HG02970 (cell line): ENCODE data around the gene NACA2.
"Not testable (repeated sequence)": the region's sequence is repeated elsewhere in the genome, so short reads cannot be mapped to it uniquely, and the experiment has no call there.

ENCODE experiments used
- ATAC-seq: cut with Tn5 transposase; IDR thresholded peaks from one replicate; pipeline ENCODE4 v1.9.1; 2021; ENCODE audit warnings: mild to moderate bottlenecking, moderate library complexity, moderate number of reproducible peaks; ENCODE audit not compliant: unreplicated experiment, low FRiP score

NACA2 gene

DNA sequence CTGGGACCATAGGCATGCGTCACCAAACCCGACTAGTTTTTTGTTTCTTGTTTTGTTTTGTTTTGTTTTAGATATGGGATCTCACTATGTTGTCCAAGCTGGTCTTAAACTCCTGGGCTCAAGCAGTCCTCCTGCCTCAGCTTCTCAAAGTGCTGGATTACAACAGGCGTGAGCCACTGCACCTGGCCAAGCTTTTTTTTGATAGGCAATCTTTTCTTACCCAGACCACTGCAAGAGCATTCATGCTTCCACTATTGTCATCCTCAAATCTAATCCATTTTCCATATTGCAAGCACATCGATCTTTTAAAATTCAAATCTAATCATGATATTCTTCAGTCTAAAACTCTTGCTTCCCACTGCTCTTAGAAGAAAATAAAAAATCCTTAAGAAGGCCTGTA is 10.3 kb upstream of the NACA2 start:
- no peak for ATAC-seq

DNA sequence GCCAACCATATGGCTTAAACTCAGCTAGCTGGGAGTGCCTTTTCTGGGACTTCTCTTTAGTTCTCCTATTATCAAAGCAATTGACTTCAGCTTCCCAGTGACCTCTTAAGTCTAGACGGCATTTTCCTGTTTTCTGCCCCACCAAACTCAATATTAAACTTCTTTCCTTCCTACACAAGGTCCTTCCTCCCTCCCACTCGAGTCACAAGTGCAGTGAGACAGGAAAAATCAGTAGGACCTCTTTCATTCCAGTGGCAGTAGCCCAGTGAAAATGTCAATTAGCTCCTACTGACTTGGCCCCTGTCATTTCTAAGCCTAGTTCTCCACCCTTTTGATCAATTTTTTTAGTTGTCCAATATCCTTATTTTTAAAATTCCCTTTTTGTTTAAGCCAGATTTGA is 9.6 kb upstream of the NACA2 start:
- ATAC-seq = no peak

DNA sequence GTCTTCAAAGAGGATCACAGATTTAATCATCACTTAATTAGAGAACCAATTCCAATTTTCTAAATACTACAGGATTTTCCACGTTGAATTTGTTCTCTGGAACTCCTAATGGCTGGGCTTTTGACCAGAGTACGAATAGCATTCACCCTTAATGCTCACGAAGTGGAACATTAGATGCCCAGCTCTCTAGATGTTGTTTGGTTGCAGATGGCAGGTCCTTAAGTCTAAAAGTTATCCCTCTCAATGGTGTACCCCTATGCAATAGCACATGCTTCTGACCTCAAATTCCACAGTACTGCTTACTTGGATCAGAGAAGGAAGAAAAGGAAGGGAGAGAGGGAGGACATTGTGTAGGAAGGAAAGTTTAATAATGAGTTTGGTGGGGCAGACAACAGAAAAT is 8.6 kb upstream of the NACA2 start:
- no peak for ATAC-seq

DNA sequence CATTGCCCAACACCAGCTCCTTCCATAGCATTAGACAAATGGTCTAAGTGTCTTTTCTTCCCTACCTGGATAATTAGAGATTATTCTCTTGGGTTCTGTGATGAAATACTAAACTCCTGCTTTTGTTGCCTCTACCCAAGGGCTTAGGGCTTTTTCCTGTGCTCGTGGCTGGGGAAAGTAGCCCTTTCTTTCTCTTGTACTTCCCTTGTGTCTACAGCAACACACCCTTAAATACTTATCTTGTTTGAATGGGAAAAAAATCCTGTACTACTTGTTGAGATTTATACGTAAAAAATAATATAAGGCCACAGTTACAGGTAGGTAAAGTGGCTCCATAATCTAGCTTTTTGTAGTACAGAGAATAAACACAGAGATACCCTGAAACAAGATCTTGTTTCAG is 7.0 kb upstream of the NACA2 start:
- no peak for ATAC-seq

DNA sequence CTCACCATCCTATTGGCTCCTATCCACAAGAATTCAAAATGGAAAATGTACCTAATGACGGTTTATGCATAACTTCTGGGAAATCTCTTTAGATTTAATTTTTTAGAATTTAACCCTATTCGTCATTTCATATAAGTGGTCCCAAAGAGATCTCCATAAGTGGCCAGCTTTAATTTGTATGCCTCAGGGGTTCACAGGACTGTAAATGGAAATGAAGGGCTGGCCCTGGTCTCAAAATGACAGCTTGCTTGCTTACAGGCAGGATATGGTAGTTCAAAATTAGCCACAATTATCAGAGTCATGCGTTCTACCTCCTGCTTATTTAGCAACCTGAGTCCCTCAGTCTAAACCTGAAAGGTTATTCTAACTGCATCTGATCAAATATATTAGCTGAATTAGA is 6.6 kb upstream of the NACA2 start:
- ATAC-seq = no peak

DNA sequence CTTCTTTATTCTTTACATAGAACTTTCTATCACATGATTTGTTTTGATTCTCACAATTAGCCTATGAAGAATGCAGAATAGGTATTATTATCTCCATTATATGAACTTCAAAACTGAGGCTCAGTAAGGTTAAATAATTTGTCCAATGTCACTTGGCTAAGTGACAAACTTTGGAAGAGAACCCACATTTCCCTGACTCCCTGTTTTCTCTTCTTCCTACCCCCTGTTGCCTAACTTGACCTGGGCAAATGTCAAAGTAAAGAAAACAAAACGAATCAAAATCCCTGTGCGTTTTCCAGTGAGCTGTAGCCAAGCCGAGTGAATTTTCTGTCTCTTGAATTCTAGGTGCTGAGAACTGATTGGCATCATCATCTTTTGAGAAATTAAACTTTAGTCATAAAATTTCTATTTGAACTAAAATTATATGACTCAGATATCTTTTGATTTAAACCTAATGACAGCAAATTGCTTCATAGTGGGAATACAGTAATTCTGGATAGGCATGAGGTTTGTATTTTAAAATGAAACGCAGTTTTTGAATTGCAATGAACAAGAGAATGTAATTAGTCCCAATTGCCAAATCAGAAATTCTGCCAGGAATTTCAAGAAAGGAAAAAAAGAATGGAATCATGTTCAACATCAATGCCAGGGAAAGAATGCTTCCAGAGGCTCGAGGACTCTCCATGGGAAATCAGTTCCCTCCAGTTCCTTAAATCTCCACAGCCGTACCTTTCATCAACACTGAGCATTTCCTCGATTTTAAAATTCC is 4.6 kb upstream of the NACA2 start:
- ATAC-seq = no peak

DNA sequence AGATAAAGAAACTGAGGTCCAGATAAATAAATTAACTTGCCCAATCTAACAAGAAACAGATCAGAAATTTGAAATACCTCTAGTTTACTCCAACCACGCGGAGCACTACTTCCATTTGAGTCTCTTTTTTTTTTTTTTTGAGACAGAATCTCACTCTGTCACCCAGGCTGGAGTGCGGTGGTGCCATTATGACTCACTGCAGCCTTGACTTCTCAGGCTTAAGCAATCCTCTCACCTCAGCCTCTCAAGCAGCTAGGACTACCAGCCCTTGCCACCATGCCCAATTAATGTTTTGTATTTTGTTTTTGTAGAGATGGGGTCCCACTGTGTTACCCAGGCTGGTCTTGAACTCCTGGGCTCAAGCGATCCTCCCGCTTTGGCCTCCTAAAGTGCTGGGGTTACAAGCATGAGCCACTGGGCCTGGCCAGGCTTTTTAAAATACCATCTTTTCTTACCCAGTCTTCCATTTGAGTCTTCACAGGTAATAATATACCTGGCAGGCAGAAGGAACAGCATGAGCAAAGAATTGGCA is 3.3 kb upstream of the NACA2 start:
- ATAC-seq = no peak

DNA sequence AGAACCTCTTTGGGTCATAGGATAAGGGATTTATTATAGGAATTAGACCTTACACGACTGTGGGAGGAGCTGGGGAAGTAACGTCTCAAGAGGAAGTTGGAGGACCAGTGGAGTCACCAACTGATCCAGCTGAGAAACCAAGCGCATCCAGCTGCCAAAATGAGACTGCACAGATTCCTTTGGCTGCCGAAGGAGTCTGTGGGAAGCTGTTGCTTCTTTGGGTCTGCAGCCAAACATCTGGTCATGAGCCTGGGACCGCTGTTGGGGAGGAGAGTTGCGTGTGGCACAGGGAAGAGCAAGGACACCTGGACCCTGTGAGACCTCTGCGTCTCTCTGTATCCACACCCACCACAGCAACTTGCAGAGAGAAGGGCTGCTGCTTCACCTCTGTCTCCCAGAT is 2.4 kb upstream of the NACA2 start:
- ATAC-seq = no peak

DNA sequence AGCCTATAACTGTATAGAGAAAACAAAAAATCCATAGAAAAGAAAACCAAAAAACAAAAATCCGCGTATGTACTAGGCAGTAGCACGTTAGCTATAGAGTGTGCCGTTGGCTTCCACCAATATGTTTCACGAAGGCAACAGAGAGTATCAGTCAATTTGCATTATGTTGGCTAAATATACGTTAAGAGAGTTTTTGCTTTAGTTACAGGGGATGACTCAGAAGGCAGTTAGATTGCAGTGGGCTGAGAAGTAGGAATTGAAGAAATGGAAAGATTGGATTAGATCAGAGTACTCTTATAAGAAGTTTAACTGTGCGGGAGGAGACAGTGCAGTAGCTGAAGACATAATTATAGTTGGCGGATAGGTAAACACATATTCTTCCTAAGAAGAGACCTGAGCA is 911 bp upstream of the NACA2 start:
- no peak for ATAC-seq

DNA sequence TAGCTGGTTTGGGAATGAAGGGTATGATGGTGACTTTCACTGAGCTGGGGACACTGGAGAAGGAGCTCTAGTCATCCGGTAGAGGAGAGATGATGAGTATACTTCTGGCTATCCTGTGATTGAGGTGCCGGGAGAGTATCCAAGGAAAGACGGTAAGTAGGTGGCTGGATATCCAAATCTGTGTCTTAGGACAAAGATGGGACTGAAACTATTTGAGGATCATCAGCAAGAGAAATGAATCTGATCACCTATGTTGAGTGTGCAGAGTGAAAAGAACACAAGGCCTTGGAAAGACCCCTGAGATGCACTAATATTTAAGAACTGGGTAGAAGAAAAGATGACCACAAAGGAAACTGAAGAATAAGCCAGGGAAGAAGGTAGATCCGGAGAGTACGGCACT is 1.0 kb downstream of the NACA2 start:
- ATAC-seq = no peak

DNA sequence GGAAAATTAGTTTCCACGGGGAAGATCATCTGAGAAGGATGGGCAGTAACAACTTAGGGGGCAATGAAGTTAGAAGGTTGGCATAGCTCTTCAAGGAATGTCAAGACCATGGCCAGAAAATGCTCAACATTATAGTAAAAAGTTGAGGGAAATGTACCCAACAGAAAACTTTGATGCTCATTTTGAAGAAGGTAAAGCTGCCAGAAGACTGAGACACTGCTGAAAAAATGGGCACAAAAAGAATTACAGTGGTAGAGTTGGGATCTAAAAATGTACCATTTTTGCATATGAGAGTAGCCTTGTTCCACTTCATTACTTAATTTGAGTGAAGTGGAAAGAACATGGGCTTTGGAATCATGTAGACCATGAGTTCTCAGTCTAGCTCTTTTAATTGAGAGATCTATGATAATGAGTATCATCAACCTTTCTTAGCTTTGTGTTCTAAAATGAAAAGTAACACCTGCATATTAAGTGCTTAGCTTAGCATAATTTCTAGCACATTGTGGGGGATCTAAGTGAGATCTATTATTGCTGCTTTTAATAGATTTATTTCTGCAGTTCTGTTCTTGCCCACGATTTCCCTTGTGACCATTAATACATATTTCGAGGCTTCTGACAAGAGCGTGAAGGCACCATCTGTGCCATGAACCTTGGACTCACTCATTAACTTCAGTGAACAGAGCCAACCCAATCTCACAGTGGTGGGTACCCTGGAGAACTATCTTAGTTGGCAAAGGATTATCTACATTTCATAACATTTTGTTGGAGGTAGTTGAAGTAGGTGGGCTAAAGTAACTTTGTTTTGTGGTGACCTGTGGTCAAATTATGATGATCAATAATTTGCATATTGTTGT is 3.0 kb downstream of the NACA2 start:
- ATAC-seq = no peak

DNA sequence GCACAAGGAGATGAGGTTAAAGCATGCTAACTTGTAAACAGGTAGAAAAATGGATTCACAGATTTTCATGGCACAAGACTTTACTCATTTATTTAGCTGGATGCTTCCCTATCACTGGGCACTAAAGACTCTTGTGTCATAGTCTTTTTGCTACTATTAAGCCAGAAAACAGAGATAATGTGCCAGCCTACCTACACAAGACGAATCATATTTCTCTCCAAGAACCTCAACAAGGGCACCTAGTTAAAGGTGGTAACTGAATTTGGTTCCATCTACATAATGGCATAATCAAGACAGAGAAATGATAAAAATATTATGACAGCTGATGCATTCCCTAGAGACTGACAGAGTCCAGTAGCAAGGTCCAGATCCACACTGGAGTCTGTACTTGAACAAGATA is 3.8 kb downstream of the NACA2 start:
- no peak for ATAC-seq

DNA sequence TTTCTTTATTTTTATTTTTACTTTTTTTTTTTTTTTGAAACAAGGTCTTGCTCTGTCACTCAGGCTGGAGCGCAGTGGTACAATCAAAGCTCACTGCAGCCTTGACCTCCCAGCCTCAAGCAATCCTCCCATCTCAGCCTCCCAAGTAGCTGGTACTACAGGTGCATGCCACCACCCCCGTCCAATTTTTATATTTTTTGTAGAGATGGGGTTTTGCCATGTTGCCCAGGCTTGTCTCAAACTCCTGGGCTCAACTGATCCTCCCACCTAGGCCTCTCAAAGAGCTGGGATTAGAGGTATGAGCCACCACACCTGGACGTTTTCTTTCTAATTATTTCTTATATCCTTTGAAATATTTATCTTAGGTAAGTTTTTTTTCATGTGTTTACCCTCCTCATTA is 4.4 kb downstream of the NACA2 start:
- not testable (repeated sequence) for ATAC-seq

DNA sequence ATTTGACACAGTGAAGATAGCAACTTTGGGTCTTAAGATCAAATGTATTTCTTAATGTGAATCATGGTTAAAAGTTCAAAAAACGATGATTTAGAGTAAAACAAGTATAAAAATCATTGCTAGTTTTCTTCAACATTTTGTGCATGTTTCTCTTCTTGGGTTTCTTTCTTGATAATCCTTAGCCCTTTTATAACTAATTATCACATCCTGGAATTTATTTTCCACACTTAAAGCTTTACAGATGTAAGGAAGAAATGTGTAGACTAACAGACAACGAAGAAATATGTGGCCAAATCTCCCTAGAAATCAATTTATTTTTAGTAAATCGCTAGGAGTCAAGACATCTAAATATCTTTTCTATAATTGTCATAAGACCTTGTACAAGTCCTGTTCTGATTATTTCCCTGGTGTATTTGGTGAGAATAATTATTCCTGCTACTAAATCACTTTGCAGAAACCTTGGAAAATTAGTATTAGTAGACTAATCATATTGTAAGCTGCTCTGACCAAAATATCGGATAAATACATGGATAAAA is 4.9 kb downstream of the NACA2 start:
- ATAC-seq = no peak

DNA sequence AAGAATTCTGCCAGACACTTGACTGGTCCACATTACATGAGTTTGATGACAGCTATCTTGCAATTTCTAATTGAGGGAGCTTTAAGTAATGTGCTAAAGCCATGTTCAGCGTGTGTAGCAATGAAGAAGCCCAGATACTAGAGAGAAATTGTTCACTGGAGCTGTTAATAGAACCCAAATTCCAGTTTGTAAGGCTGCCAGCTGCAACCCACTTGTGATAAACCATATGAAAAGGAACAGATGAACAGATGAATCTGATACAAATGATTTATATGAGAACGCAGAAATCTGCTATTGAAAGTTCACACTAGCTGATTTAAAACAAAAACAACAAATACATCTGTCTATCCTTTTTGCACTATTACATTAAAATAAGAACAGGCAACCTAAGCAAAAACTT is 6.2 kb downstream of the NACA2 start:
- no peak for ATAC-seq

DNA sequence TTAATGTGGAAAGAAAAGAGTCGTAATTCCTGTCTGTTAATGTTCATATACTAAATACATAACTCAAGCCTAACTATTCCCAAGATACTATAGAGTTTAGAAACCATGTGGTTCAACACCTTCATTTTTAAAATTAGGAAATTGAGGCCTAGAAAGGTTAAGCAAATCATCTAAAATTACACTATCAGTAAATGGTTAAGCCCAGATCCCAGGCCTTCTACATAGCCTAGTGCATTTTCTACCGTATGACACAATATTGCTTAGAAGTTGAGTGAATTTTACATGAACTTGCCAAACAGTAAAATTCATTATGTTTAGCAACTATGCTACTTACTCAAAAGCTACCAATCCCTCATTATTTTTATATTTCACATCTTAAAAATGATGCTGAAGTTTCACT is 6.8 kb downstream of the NACA2 start:
- no peak for ATAC-seq

DNA sequence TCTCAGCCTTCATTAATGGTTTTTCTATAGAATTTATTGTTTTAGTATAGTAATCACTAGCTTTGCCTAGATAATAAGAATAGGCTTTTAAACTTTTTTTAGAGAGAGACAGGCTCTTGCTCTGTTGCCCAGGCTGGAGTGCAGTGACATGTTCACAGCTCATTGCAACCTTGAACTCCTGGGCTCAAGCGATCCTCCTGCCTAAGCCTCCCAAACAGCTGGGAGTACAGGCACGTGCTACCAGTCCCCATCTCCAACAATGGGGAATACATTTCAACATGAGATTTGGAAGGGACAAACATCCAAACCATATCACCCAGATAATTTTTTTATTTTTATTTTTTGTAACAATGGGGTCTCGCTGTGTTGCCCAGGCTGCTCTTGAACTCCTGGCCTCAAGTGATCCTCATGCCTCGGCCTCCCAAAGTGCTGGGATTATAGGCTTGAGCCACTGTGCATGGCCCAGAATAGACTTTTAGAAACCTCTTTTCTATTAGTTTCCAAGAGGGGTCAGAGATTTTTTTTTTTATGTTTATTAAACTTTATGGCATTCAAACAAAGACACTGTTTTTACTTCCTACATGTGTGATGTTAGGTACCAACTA is 7.3 kb downstream of the NACA2 start:
- no peak for ATAC-seq

DNA sequence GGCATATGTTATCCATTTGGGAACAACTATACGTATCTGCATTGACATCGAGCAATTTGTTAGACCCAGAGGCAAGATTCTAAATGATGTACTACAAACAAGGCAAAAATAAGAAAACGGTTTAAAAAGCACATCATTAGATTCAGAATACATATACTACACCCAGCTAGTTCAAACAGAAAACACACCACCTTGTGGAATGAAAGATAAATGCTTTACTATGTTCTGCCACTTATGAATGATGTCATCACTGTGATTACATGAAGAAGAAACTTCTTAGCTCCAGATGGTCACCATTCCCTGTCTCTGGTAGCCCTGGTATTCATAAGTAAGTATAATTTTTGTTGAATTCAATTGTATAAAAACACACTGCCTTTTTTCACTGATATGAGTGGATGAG is 7.8 kb downstream of the NACA2 start:
- no peak for ATAC-seq

DNA sequence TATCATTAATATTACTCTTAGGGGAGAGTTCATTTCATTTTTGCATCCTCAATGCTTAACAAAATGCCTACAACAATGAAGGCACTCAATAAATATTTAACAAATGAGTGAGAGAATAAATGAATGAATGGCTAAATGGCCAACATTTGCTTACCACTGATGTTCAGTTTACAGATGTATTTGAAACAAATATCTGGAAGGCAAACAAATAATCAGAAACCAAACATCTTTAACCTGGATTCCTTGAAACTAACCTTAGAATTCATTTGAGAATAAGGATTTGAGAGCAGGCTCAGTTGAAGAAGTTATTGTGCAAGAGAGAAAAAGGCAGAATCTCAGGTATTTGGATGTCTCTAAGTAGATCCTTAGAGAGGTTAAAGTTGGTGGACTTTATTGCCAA is 8.4 kb downstream of the NACA2 start:
- no peak for ATAC-seq

DNA sequence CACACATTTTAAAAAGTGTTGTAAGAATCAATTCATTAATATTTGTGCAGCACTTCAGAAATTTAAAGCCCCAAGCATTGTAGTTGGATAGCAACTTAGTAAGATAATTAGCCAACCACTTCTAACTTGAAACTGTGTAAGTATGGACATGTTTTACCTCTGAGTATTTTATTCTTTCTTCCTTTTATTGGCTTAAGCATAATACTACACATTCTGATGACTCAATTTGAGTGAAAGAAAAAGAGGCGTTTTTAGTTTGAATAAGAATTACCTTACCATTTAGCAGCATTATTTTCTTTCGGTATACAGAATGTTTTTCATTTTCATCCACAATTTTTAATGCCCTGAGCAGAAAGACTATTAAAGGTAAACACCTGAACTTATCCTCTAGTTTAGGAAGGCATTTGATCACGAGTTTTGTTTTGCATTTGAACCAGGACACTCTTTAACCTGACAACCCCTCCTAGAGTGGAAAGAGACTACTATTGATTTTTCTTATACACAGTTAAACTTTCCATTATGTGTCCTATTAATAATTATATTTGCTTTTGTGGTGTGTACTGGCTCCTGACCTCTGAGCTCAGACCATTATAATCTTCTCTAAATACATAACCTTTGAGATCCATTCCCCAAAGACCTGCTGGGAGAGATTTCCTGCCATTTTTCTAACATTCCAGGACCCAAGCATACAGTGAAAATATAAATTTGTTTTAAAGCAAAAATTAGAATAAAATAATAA is 9.2 kb downstream of the NACA2 start:
- ATAC-seq = no peak
